Activated B cell treated with CpG ODN at 0.5 μM for 24 hours (primary cell): ENCODE measurements around the gene DBF4B. TPM values are rescaled to one million over a fixed set of nuclear protein-coding genes. Genes with fewer than 3 reads are reported as not detected.
"Not testable (repeated sequence)": the region's sequence is repeated elsewhere in the genome, so short reads cannot be mapped to it uniquely, and the experiment has no call there.

Source experiments
- ATAC-seq: fragments of 200-7000 bp; cut with Tn5 transposase; one replicate; pipeline ENCODE4 v1.10.0; 2021; ENCODE audit warnings: low read depth, mild to moderate bottlenecking, moderate library complexity
- CTCF ChIA-PET: fragments of 350-600 bp; sonication (Branson Sonifier 250); formaldehyde crosslinking; loops from one replicate; lab custom pipeline; 2021; ENCODE audit warnings: antibody characterized with exemption; lab: Charles Lee
- POLR2A ChIA-PET: fragments of 350-600 bp; sonication (Branson Sonifier 250); formaldehyde crosslinking; loops from one replicate; lab custom pipeline; 2021; ENCODE audit warnings: antibody characterized with exemption; lab: Charles Lee
- DNase-seq: peaks from one replicate; pipeline ENCODE4 v3.0.0; 2022
- H3K27ac Mint-ChIP-seq: one replicate; pipeline ENCODE4 v1.8.0; 2020; ENCODE audit warnings: mixed read lengths
- H3K27me3 Mint-ChIP-seq: one replicate; pipeline ENCODE4 v1.8.0; 2021; ENCODE audit warnings: mixed read lengths
- H3K36me3 Mint-ChIP-seq: one replicate; pipeline ENCODE4 v1.8.0; 2021; ENCODE audit warnings: low read depth, mixed read lengths
- H3K4me1 Mint-ChIP-seq: one replicate; pipeline ENCODE4 v1.8.0; 2021; ENCODE audit warnings: mixed read lengths
- H3K4me3 Mint-ChIP-seq: one replicate; pipeline ENCODE4 v1.8.0; 2020; ENCODE audit warnings: mild to moderate bottlenecking, mixed read lengths
- H3K9me3 Mint-ChIP-seq: one replicate; pipeline ENCODE4 v1.8.0; 2020; ENCODE audit warnings: mixed read lengths
- CTCF ChIP-seq: fragments of 200-600 bp; IDR thresholded peaks from one replicate; pipeline ENCODE4 v1.8.0; 2022; ENCODE audit warnings: antibody characterized with exemption, mild to moderate bottlenecking
- intact Hi-C: fragments of 100-400 bp; cut with micrococcal nuclease; formaldehyde crosslinking; loops from one replicate; pipeline ENCODE4 v1.15.1; 2024
- total RNA-seq: library from RNA; stranded (reverse); gene quantifications from 2 replicates; pipeline ENCODE4 v1.2.3, GENCODE V29; 2022

Gene DBF4B
- total RNA-seq, 1 donor from 2014 or later = 13.8 TPM

GRCh38 chr17:44734272-44734671 lies 25.8 kb downstream of the DBF4B start:
- no peaks in the 10 kb centered on the region for H3K27me3 Mint-ChIP-seq
- peaks cover 14% of the 10 kb centered on the region for H3K36me3 Mint-ChIP-seq
- no peak for ATAC-seq
- no peak overlapping the region for H3K27ac Mint-ChIP-seq
- no peak for DNase-seq
- POLR2A ChIA-PET = no interaction called here
- CTCF ChIA-PET = no interaction called here
- intact Hi-C loops = no loop called here
- no peak for TF ChIP-seq CTCF
- no peaks in the 10 kb centered on the region for H3K4me1 Mint-ChIP-seq
- H3K4me3 Mint-ChIP-seq = no peak overlapping the region
- H3K9me3 Mint-ChIP-seq = no peaks in the 10 kb centered on the region

GRCh38 chr17:44736551-44737240 lies 28.2 kb downstream of the DBF4B start:
- Mint-ChIP-seq H3K9me3 (no peaks in the 10 kb centered on the region), H3K4me1 (no peaks in the 10 kb centered on the region), H3K4me3 (no peak overlapping the region), H3K36me3 (peaks cover 6% of the 10 kb centered on the region), H3K27me3 (no peaks in the 10 kb centered on the region), H3K27ac (no peak overlapping the region)
- ATAC-seq (no peak), DNase-seq (no peak)
- intact Hi-C loops = no loop called here
- ChIA-PET POLR2A (interaction anchor here (1.2 kb wide), 1 partner anchor 22 kb away, joined by 4 read pairs; the partner anchor contains the start of gene ADAM11), CTCF (no interaction called here)
- no peak for TF ChIP-seq CTCF

GRCh38 chr17:44738214-44738906 lies 29.9 kb downstream of the DBF4B start:
- intact Hi-C loops = no loop called here
- no peaks in the 10 kb centered on the region for H3K4me1 Mint-ChIP-seq

GRCh38 chr17:44741316-44741715 lies 32.9 kb downstream of the DBF4B start:
- Mint-ChIP-seq H3K27me3 (no peaks in the 10 kb centered on the region), H3K4me3 (no peak overlapping the region), H3K36me3 (peaks cover 3% of the 10 kb centered on the region), H3K4me1 (no peaks in the 10 kb centered on the region), H3K27ac (no peak overlapping the region), H3K9me3 (no peaks in the 10 kb centered on the region)
- ChIA-PET CTCF (no interaction called here), POLR2A (no interaction called here)
- DNase-seq (no peak), ATAC-seq (no peak)
- no peak for TF ChIP-seq CTCF
- intact Hi-C loops = no loop called here

More at GRCh38 chr17:44738214-44738906, 29.9 kb downstream of the DBF4B start:
- TF ChIP-seq CTCF = no peak
- Mint-ChIP-seq H3K4me3 (no peak overlapping the region), H3K27ac (no peak overlapping the region), H3K36me3 (peaks cover 3% of the 10 kb centered on the region), H3K9me3 (no peaks in the 10 kb centered on the region), H3K27me3 (no peaks in the 10 kb centered on the region)
- ChIA-PET CTCF (no interaction called here), POLR2A (no interaction called here)
- ATAC-seq = peak; percentile 25
- DNase-seq = no peak

- no peak for TF ChIP-seq CTCF
- Mint-ChIP-seq H3K9me3 (no peaks in the 10 kb centered on the region), H3K27ac (no peak overlapping the region), H3K4me1 (no peaks in the 10 kb centered on the region), H3K36me3 (peaks cover 15% of the 10 kb centered on the region), H3K4me3 (no peak overlapping the region), H3K27me3 (no peaks in the 10 kb centered on the region)
- ATAC-seq (no peak), DNase-seq (no peak)
- intact Hi-C loops = no loop called here
- CTCF ChIA-PET = no interaction called here
- POLR2A ChIA-PET = no interaction called here
Observed at GRCh38 chr17:44745301-44745700, 36.8 kb downstream of the DBF4B start.

- peaks cover 17% of the 10 kb centered on the region for H3K36me3 Mint-ChIP-seq
- H3K27me3 Mint-ChIP-seq, CTCF ChIA-PET: not testable (repeated sequence)
Observed at GRCh38 chr17:44745738-44746137, 37.3 kb downstream of the DBF4B start.

More at GRCh38 chr17:44745738-44746137, 37.3 kb downstream of the DBF4B start:
- H3K4me3 Mint-ChIP-seq, H3K9me3 Mint-ChIP-seq, H3K27ac Mint-ChIP-seq, DNase-seq, ATAC-seq, intact Hi-C loops, POLR2A ChIA-PET, H3K4me1 Mint-ChIP-seq: not testable (repeated sequence)
